ENCODE results near the gene SH3BGRL2.

Gene SH3BGRL2

GRCh38 chr6:79630883-79631692 is at the start of gene SH3BGRL2:
Gene SH3BGRL2 (plus strand): TSS chr6:79631329. CDS start chr6:79631462, 133 bp downstream.
- DNase-seq (ENCODE audit: low spot score) = peak; percentile 92

- no peak for DNase-seq (ENCODE audit: low spot score)
Measured at GRCh38 chr6:79584332-79584731, 46.8 kb upstream of the SH3BGRL2 start.

DNA sequence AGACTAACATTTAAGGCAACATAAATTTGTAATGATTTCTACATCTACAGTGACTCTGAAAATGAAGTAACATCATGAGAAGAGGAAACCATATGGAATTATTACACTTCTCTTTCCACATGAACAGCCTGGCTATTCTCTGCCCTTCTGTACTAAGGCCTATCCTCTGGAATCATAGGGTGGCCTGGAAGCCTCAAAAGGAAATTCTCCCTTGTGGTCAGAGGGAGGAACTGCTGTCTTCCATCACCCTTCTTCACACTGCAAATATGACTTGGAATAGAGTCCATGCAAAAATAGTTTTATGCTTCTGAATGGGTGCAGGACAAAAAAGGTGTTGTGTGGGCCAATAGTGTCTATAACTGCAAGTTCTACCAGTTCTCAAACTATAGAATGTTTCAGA is 44.6 kb upstream of the SH3BGRL2 start:
- DNase-seq (ENCODE audit: low spot score) = peak; percentile 49

- DNase-seq (ENCODE audit: low spot score) = no peak
Measured at GRCh38 chr6:79589701-79590100, 41.4 kb upstream of the SH3BGRL2 start.

- DNase-seq (ENCODE audit: low spot score) = no peak
Measured at GRCh38 chr6:79597155-79597554, 34.0 kb upstream of the SH3BGRL2 start.

DNA sequence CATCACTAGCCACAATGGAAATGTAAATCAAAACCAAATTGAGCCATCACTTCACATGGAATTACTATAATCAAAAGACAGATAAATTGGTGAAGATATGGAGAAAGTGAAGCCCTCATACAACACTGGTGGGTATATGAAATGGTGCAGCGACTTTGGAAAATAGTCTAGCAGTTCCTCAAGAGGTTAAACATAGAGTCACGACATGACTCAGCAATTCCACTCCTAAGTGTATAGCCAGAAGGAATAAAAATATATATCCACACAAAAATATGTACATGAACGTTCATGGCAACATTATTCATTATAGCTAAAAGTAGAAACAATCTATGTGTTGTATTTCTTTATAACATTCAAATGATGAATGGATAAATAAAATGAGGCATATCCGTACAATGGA is 33.1 kb upstream of the SH3BGRL2 start:
- DNase-seq (ENCODE audit: low spot score) = no peak

DNA sequence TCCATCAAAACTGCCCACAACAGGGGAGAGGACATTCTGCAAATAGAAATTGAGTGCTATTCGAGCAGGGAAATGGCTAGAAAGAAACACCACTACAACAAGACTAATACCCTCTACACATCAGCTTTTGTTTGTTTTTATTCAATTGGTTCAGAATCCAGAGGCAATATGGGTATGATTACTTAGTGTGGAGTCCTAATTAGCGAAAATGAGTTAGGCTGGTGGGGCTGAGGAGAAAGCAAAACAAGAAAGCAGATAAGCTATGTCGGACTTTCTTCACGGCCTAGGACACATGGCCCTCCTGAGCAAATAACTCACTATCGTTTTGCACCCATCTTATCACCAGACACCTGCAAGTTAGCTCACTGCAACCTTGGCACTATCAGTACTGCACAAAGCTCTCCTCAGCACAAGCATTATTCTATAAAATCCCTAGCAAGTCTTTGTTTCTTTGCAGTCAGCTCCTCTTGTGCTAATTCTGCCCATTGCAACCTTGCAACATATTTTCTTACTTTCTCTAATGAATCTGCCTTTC is 31.3 kb upstream of the SH3BGRL2 start:
- no peak for DNase-seq (ENCODE audit: low spot score)

DNA sequence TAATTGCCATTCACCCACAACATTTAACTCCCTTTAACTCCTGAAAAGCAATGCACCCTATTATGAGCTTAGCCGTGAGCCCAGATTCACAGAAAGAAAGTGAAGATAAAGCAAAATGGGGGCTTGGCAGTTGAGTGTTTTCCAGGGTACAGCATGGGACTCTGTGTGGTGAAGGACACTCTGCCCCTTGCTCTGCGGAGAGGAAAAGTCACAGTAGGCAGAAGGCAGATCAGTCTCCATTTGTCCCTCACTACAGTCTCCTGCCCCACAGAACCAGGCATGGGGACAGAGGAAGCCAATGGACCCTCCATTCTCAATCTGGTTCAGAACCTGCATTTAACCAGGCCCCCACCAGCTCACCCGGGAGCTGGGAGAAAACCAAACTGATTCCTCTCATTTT is 30.8 kb upstream of the SH3BGRL2 start:
- DNase-seq (ENCODE audit: low spot score) = no peak

DNA sequence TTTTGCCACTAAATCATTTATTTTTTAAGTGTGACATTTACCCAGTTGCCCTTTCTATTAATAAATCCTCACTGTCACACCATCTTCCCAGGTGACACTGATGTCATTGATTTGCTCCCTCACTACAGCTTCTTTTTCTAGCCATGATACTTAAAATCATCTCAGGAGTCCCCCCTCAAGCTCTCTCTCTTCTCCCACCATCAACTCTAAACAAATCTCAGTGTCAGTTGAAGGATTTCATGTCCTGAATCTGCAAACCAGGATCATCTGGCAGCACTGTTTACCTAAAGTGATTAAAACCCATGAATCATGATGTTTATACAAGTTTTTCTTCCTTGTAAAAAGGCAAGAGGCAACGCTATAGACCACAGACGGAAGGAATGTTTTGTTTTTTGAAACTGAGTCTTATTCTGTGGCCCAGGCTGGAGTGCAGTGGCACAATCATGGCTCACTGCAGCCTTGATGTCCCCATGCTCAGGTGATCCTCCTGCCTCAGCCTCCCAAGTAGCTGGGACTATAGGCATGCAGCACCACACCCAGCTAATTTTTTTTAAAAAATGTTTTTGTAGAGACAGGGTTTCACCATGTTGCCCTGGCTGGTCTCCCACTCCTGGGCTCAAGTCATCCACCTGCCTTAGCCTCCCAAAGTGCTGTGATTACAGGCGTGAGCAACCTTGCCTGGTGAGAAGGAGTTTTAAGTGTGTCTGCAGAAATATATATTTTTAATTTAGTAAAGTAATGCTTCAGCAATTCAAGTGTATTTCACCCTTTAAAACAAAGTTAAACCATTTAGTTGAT is 30.1 kb upstream of the SH3BGRL2 start:
- no peak for DNase-seq (ENCODE audit: low spot score)

- no peak for DNase-seq (ENCODE audit: low spot score)
Measured at GRCh38 chr6:79602859-79603258, 28.3 kb upstream of the SH3BGRL2 start.

GRCh38 chr6:79604583-79605037 is 26.5 kb upstream of the SH3BGRL2 start:
- no peak for DNase-seq (ENCODE audit: low spot score)

GRCh38 chr6:79605061-79605460 is 26.1 kb upstream of the SH3BGRL2 start:
- no peak for DNase-seq (ENCODE audit: low spot score)

- DNase-seq (ENCODE audit: low spot score) = peak; percentile 34
Measured at GRCh38 chr6:79605968-79606764, 25.0 kb upstream of the SH3BGRL2 start.

DNA sequence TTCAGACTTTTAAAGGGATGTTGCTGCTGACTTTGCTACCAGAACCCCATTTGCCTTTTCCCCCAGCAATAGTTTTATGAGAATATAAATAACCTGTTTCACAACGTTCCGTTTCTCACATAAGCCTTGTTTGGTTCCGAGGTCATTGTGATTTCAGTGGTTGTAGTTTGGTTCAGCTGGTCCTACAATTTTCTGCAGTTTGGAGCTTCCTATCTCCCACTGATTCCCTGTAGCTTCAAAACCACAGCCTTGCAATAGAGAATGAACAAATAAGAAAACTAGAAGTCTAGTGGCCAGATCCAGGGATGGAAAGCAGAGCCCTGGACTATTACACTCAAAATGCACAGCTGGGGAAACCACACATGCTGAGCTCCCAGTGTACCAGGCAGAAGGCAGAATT is 24.1 kb upstream of the SH3BGRL2 start:
- DNase-seq (ENCODE audit: low spot score) = no peak

GRCh38 chr6:79608334-79609224 is 22.6 kb upstream of the SH3BGRL2 start:
- DNase-seq (ENCODE audit: low spot score) = no peak

DNA sequence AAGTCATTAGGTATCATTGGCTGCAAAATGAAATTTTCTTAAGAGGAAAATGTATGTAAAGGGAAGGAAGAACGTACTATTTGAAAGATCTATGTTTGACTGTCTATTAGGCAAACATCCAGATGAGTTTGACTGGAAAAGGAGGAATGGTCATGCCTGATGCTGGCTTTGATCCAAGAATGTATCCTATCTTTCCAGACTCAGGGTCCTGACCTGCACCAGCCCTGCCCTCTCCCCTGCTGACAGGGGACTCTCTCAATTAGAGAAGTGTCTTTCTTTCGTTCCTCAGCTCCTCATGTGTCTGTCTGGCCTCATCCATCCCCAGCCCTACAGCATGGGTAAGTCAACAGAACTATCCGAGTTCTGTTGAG is 21.9 kb upstream of the SH3BGRL2 start:
- no peak for DNase-seq (ENCODE audit: low spot score)

DNA sequence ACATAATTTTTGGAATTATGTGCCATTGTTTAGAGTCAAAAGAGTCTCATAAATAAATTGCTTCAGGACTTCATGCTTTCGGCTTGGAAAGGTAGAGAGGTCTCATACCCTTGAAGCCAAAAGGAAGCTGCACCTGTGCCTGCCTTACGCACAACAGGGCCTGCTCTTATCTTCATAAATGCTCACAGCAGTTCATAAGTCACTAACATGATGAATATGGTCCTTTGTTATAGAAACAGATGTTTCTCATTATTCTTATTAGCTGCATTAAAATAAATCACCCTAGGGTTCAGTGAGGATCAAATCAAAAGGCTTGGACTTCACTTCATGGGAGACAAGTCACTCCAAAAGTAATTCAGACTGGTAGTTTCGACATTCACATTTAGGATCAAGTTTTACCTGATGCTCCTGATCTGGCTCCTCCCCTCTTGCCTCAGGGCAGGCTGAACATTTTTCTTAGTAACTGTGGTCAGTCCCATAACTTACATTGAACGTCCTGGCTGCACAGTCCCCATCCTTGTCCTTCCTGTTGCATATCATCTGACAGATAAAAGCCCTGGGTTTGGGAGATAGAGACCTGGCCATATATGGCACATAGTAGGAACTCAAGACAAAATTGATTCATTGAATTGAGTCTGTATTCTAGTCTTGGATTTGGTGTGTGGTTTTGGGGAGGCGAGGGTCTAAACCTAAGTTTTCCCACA is 20.7 kb upstream of the SH3BGRL2 start:
- no peak for DNase-seq (ENCODE audit: low spot score)

DNA sequence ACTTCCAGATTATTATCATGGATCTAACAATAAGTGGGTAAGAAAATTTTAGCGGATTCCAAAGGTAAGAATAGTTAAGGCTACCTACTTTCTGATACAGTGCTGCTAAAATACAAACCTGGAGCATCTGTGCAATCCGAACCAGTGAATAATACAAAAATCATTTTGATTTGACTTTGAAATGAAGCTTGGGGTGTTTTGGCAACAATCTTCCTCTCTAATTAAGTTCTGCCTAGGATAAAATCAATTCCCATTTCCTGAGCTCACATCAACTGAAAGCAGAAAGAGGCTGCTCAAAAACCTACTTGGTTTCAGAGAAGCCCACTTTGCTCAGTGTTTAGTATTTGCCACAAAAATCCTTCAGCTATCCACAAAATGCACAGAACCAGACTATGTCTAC is 18.7 kb upstream of the SH3BGRL2 start:
- DNase-seq (ENCODE audit: low spot score) = no peak

- no peak for DNase-seq (ENCODE audit: low spot score)
Measured at GRCh38 chr6:79612918-79613317, 18.2 kb upstream of the SH3BGRL2 start.

DNA sequence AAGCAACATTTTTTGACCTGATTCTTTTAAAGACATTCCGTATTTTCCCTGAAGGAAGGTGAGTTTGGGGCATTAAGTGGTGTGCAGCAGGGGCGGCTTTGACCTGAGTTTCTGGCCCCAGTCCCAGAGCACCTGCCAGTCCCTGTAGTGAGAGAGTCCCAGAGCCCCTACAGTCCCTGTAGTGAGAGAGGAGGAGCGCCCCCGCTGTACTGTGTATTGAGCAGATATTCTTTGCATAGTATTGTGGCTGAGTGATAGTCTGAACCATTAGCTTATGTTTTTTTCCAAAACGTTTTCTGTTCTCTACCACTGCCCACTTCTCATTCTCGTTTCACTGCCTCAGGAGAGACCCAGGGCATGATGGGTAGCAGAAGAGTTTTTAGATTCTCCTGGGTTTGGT is 17.2 kb upstream of the SH3BGRL2 start:
- DNase-seq (ENCODE audit: low spot score) = no peak
